ENCODE data around the gene SLC25A11.

GRCh38 chr17:4898927-4899326 lies 40.9 kb downstream of the SLC25A11 start:
- no peak for TF ChIP-seq CTCF (IDR thresholded peaks at IDR 0.05; ENCODE audit: low read depth, low read length)
- TF ChIP-seq EZH2phosphoT487 (IDR thresholded peaks at IDR 0.05; ENCODE audit: low read depth) = no peak

Data from OCI-LY3 (cell line).